ENCODE measurements around the gene TMEM201.

DNA sequence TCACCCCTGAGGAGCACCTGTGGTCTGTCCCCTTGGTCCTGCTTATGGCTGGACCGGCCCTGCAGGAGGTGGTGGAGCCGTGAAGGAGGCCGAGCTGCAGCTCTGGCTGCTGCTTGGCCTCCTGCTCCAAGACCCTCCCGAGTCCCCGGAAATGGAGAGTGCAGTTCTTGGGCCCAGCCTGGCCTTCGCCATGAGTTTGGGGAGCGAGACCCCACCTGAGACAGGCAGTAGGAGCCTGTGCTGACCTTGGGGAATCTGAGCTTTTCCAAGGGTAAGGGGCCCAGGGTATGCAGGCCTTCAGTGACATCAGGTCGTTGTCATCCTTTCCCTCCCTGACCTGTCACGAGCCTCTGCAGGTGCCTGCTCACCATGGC lies 14.1 kb downstream of the TMEM201 start:
- TF ChIP-seq POLR2A (IDR thresholded peaks at IDR 0.05; ENCODE audit: low read length), result no peak
- no peak for TF ChIP-seq GATA1 (IDR thresholded peaks at IDR 0.05; ENCODE audit: low read depth, low read length)
